GM12875 (cell line): ENCODE measurements around the gene ANKRD40CL.
"Not testable (repeated sequence)": the region's sequence is repeated elsewhere in the genome, so short reads cannot be mapped to it uniquely, and the experiment has no call there.

Source experiments
- H3K4me3 ChIP-seq: one replicate; pipeline ENCODE4 v1.5.1; 2011; ENCODE audit warnings: low read depth, low read length, control low read depth
- TF ChIP-seq, protein P1 (sequence below): IDR thresholded peaks from 2 replicates; pipeline ENCODE4 v1.5.1; 2011; ENCODE audit warnings: low read depth, mild to moderate bottlenecking, control low read depth, inconsistent platforms, low read length, moderate library complexity, borderline replicate concordance; ENCODE audit not compliant: insufficient read depth

ANKRD40CL gene

DNA sequence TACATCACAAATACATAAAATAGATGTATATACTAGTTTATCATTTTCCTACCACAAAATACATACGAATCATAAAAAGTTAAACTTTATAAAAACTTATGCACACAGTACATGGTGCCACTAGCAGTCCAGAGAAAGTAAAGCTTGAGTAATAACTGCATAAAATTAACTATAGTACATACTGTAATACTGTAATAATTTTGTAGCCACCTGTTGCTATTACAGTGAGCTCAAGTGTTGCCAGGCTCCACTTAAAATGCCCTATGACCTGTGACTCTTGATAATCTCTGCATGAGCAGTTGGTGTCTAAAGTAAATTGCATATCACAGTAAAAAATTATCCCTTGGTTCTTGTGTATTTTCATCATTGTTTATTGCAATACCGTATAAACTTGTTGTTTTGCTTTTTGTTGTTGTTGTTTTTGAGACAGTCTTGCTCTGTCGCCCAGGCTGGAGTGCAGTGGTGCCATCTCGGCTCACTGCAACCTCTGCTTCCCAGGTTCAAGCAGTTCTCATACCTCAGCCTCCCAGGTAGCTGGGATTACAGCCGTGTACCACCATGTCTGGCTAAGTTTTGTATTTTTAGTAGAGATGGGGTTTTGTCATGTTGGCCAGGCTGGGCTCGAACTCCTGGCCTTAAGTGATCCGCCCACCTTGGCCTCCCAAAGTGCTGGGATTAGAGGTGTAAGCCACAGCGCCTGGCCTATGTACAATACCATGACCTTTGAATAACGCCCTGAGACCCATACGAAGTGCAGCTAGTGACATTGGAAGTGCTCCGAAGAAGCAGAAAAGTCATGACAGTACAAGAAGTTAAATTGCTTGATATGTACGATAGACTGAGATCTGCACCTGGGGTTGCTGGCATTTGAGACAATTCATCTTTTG, 41.3 kb downstream of the ANKRD40CL start:
- H3K4me3 ChIP-seq = no peak overlapping the region
- TF ChIP-seq, protein P1, sequence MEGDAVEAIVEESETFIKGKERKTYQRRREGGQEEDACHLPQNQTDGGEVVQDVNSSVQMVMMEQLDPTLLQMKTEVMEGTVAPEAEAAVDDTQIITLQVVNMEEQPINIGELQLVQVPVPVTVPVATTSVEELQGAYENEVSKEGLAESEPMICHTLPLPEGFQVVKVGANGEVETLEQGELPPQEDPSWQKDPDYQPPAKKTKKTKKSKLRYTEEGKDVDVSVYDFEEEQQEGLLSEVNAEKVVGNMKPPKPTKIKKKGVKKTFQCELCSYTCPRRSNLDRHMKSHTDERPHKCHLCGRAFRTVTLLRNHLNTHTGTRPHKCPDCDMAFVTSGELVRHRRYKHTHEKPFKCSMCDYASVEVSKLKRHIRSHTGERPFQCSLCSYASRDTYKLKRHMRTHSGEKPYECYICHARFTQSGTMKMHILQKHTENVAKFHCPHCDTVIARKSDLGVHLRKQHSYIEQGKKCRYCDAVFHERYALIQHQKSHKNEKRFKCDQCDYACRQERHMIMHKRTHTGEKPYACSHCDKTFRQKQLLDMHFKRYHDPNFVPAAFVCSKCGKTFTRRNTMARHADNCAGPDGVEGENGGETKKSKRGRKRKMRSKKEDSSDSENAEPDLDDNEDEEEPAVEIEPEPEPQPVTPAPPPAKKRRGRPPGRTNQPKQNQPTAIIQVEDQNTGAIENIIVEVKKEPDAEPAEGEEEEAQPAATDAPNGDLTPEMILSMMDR = no peak

DNA sequence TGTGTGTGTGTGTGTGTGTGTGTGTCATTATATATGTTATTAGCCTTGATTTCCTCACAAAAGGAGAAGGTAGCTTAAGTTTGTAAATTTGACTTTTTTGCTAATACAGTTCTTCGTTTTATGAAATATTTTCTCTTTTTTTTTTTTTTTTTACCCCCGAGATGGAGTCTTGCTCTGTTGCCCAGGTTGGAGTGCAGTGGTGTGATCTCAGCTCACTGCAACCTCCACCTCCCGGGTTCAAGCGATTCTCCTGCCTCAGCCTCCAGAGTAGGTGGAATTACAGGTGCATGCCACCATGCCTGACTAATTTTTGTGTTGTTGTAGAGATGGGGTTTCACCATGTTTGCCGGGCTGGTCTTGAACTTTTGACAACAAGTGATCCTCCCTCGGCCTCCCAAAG, 42.7 kb downstream of the ANKRD40CL start:
- not testable (repeated sequence) for H3K4me3 ChIP-seq

DNA sequence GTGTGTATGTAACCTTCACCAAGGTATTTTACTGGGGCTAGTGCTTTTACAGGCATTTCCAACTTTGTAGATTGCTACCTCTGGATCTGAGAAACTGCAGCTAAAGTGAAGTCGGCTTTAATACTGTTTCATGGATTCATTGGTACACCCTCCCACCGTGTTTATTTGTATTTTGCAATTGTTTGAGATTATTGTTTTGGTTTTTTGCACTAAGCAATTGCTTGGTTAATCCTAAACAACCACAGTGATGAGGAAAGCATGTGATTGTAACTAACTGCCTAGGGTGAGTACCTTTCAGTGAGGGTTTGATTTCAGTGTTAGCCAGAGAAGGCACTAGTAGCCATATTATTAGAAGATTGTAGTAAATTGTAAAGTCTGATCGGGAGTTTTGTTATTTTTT, 44.6 kb downstream of the ANKRD40CL start:
- H3K4me3 ChIP-seq = no peak overlapping the region
- TF ChIP-seq, protein P1 = no peak

DNA sequence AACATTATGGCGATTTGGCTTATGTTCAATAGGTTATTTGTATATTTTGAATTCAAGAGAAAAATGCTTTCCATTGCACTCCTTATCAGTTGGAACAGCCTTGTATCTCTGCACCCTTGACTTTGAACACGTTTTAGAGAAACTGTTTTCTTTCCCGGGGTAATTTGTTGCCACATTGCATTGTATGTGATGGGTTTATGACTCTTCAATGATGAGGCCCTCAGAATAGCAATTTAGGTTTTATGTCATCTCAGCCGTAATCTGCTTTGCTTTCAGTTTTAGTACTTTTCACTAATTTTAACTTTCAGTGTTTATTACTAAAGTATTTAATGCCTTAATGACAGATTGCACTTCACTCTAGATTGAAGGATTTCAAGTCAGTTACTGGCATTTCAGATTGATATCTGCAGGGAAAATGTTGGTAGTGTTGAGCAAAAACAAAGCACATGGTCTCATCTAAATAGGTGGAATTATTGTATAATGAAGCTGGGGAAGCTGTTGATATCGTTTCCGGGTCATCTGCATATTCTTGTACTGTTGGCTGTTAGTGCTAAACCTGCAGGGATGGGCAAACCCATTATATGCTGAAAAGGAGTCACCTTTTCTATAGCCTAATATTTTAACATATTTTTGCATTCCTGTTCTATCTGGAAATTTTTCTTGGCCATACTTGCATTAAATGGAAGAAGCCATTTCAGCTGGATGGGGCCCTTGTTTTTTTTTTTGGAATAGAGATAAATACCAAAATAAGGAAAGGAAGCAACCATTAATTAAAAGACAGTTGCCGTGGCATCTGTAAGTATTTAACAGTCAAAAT, 45.9 kb downstream of the ANKRD40CL start:
- TF ChIP-seq, protein P1 = no peak
- peak overlapping the region; percentile 78 for H3K4me3 ChIP-seq

DNA sequence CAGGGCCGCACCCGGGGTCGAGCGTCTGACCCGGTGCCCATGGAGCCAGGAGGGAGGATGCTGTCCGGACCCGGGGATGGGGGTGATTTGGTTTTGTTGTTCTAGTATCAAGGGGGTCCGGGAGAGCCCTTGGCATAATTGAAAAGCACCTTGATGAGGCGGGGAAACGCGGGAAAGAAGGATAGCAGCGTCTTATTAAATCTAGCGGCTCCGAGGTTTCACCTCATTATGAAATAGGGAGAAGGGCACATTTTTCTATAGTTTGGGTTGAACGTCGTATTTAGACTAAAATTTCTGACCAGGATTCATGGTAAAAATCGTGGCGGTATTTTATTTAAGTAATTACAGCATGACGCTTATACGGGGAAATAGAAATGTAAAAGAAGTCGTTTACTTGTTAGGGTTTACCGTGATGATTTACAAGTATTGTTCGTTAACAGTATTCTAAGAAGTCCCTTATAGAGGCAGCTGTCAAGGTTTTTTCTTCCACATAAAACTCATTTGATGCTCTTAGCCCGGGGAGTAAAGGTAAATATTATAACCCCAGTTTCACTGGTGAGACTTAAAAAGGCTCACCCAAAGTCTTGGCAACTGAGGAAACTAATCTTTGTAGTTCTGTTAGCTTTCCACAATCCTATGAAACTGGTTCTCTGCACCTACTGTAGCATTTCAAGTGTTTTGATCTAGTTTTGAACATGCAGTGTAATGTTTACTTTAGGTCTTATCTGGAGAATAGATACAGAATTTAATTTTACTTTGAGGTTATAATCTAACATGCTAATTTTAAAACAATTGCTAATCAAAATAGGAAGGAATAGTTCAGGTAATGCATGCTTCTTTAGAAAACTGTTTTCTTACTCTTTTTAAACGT, 47.2 kb downstream of the ANKRD40CL start:
- TF ChIP-seq, protein P1 = no peak

DNA sequence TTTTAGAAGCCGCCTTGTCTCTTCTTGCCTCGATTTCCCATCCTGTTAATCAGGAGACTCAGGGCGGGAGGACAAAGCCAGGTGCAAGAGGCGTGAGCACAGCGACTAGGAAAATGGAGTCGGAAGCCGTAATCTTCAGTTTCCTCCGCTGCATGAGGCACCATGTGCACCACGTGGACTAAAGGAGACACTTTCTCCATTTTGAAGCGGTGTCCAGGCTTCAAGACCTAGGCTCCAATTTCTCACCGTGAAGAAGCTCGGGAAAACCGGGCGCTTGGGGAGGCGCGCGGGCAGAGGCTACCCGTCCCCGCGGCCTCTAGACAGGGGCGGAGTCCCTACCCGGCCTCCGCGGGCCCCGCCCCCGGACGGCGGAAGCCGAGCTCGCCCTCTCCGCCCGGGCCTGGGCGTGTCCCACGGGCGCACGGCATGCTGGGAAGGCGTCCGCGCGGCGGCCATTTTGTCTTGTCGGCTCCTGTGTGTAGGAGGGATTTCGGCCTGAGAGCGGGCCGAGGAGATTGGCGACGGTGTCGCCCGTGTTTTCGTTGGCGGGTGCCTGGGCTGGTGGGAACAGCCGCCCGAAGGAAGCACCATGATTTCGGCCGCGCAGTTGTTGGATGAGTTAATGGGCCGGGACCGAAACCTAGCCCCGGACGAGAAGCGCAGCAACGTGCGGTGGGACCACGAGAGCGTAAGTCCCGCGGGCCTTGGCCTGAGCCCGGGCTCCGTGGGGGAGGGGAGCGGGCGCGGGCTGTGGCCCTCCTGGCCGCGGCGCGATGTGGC, 48.0 kb downstream of the ANKRD40CL start, which contains the start of gene LUC7L3:
LUC7L3 (plus strand) TSS at position 460 of the 780 bp plus-strand sequence; CDS start at position 590, 130 bp downstream.
- peak within 1 kb of the TSS; percentile 78 for H3K4me3 ChIP-seq
- TF ChIP-seq, protein P1 = no peak

More for the DNA sequence above, 47.2 kb downstream of the ANKRD40CL start:
- peak overlapping the region; percentile 78 for H3K4me3 ChIP-seq
